Epidermal melanocyte (primary cell): ENCODE measurements around the gene SNX10.

ENCODE experiments used
- DNase-seq: peaks from one replicate; pipeline ENCODE4 v3.0.0; 2011; ENCODE audit warnings: low spot score; ENCODE audit not compliant: insufficient read length

SNX10 gene

GRCh38 chr7:26367219-26367711 lies 75.6 kb downstream of the SNX10 start:
- no peak for DNase-seq

- DNase-seq: no peak
These were observed 76.9 kb downstream of the SNX10 start for GRCh38 chr7:26368542-26368941.

GRCh38 chr7:26369593-26369992 lies 77.9 kb downstream of the SNX10 start:
- DNase-seq: no peak

- DNase-seq: no peak
These were observed 78.3 kb downstream of the SNX10 start for GRCh38 chr7:26370011-26370410.

GRCh38 chr7:26372249-26372648 lies 80.6 kb downstream of the SNX10 start:
- DNase-seq: no peak

GRCh38 chr7:26372704-26373103 lies 81.0 kb downstream of the SNX10 start:
- no peak for DNase-seq

GRCh38 chr7:26374647-26375373 lies 83.1 kb downstream of the SNX10 start:
- no peak for DNase-seq

- no peak for DNase-seq
These were observed 84.1 kb downstream of the SNX10 start for GRCh38 chr7:26375726-26376174.

GRCh38 chr7:26376175-26376917 lies 84.7 kb downstream of the SNX10 start:
- no peak for DNase-seq

GRCh38 chr7:26378016-26378415 lies 86.4 kb downstream of the SNX10 start:
- DNase-seq: no peak

GRCh38 chr7:26379711-26380110 lies 88.0 kb downstream of the SNX10 start:
- DNase-seq: no peak

GRCh38 chr7:26381476-26382353 lies 90.1 kb downstream of the SNX10 start:
- DNase-seq: no peak

GRCh38 chr7:26385240-26385639 lies 93.6 kb downstream of the SNX10 start:
- DNase-seq: no peak

GRCh38 chr7:26387731-26388130 lies 96.1 kb downstream of the SNX10 start:
- no peak for DNase-seq

GRCh38 chr7:26388256-26388655 lies 96.6 kb downstream of the SNX10 start:
- DNase-seq: no peak

- DNase-seq: no peak
These were observed 98.4 kb downstream of the SNX10 start for GRCh38 chr7:26390016-26390415.

GRCh38 chr7:26393818-26394217 lies 102.2 kb downstream of the SNX10 start:
- DNase-seq: no peak

GRCh38 chr7:26397332-26397731 lies 105.7 kb downstream of the SNX10 start:
- DNase-seq: no peak

- DNase-seq: no peak
These were observed 106.2 kb downstream of the SNX10 start for GRCh38 chr7:26397796-26398426.

- DNase-seq: peak; percentile 20
These were observed 106.7 kb downstream of the SNX10 start for GRCh38 chr7:26398427-26398755.

- DNase-seq: peak; percentile 23
These were observed 107.3 kb downstream of the SNX10 start for GRCh38 chr7:26398756-26399509.
